ENCODE results near the gene ZNF32. TPM values are rescaled to one million over a fixed set of nuclear protein-coding genes. Genes with fewer than 3 reads are reported as not detected.
"Not testable (repeated sequence)": the region's sequence is repeated elsewhere in the genome, so short reads cannot be mapped to it uniquely, and the experiment has no call there.

ZNF32 gene
- total RNA-seq, 1 experiment from 2014 or later: 16.7 TPM

DNA sequence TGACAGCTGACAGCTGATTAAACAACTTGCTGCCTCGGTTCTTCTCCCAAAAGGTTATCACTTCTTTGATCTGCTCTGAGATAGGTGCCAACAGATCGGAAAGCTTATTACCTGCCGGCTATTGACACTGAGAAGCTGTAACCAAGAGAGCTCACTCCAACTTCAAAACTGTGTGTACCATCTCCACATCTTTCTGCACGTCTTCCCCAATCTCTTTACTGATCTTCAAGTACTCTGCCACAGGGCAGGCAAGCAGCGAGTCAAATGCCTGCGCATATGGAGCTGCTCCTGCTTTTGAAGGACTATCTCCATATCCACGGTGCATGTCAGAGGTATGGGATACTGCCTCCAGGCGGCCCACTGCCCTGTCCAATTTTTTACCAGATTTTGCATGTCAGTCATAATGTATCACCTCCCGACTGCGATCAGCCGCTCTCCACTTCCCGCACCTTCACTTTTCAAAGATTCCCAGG lies 42.8 kb downstream of the ZNF32 start:
- no TSS peak for BruUV-seq (replicated peaks)
- peak overlapping the region; percentile 88 for H2AFZ ChIP-seq (ENCODE audit: low read length)
- ChIA-PET POLR2A (ENCODE audit: unreplicated experiment) (no interaction called here), CTCF (no interaction called here)
- ATAC-seq (peak; percentile 63), DNase-seq (no peak)
- peak overlapping the region; percentile 85; the same call in 1 of the 2 replicates for H3K9ac ChIP-seq (ENCODE audit: low read length)
- H3K36me3 ChIP-seq (ENCODE audit: low read depth, low read length): peaks cover 8% of the 10 kb centered on the region; the same call in 1 of the 2 replicates
- H3K4me2 ChIP-seq (ENCODE audit: low read length): peak overlapping the region; percentile 92
- no peaks in the 10 kb centered on the region for H3K79me2 ChIP-seq (ENCODE audit: low read length)
- H4K20me1 ChIP-seq (ENCODE audit: low read length): no peaks in the 10 kb centered on the region
- TF ChIP-seq CTCF (conservative IDR thresholded peaks at IDR 0.05; ENCODE audit: low read depth, low read length): peak; percentile 35
- TF ChIP-seq EZH2phosphoT487 (IDR thresholded peaks at IDR 0.05; ENCODE audit: borderline replicate concordance, low read length): no peak
- TF ChIP-seq EZH2 (IDR thresholded peaks at IDR 0.05; ENCODE audit: low read length, unreplicated experiment): no peak
- H3K9me3 ChIP-seq (ENCODE audit: low read length): 0 out of 2 replicates have a peak, but pooled peaks cover 2% of the 10 kb centered on the region
- peaks cover 9% of the 10 kb centered on the region for H3K4me1 ChIP-seq (ENCODE audit: insufficient read depth, low read length)
- intact Hi-C loops (cut with micrococcal nuclease): loop anchor here (1.0 kb wide), 1 partner anchor 32 kb away; the partner anchor contains the start of gene ZNF239
- H3K27ac ChIP-seq (ENCODE audit: low read length): no peak overlapping the region
- no peaks in the 10 kb centered on the region for H3K9me2 ChIP-seq (replicated peaks; ENCODE audit: low read length)
- no peaks in the 10 kb centered on the region for H3K27me3 ChIP-seq (ENCODE audit: low read length)
- H3K4me3 ChIP-seq (ENCODE audit: low read length): peak overlapping the region; percentile 77
- H3F3A ChIP-seq (ENCODE audit: low read length, unreplicated experiment): no peaks in the 10 kb centered on the region

- H3K4me1 ChIP-seq (ENCODE audit: insufficient read depth, low read length); BruUV-seq (replicated peaks); CTCF ChIA-PET; H3K27ac ChIP-seq (ENCODE audit: low read length); H3F3A ChIP-seq (ENCODE audit: low read length, unreplicated experiment); DNase-seq; H2AFZ ChIP-seq (ENCODE audit: low read length); H3K27me3 ChIP-seq (ENCODE audit: low read length); H3K36me3 ChIP-seq (ENCODE audit: low read depth, low read length); H3K4me3 ChIP-seq (ENCODE audit: low read length); POLR2A ChIA-PET (ENCODE audit: unreplicated experiment); H3K9ac ChIP-seq (ENCODE audit: low read length); H4K20me1 ChIP-seq (ENCODE audit: low read length); H3K4me2 ChIP-seq (ENCODE audit: low read length); ATAC-seq; H3K9me2 ChIP-seq (replicated peaks; ENCODE audit: low read length); H3K9me3 ChIP-seq (ENCODE audit: low read length); H3K79me2 ChIP-seq (ENCODE audit: low read length); intact Hi-C loops (cut with micrococcal nuclease): not testable (repeated sequence)
Observed at GRCh38 chr10:43601576-43601975, 47.1 kb downstream of the ZNF32 start.

GRCh38 chr10:43599333-43599732 lies 49.3 kb downstream of the ZNF32 start:
- CTCF ChIA-PET: no interaction called here
- no peak for TF ChIP-seq CTCF (conservative IDR thresholded peaks at IDR 0.05; ENCODE audit: low read depth, low read length)
- TF ChIP-seq EZH2phosphoT487 (IDR thresholded peaks at IDR 0.05; ENCODE audit: borderline replicate concordance, low read length): no peak
- no peak for TF ChIP-seq EZH2 (IDR thresholded peaks at IDR 0.05; ENCODE audit: low read length, unreplicated experiment)
- Histone ChIP-seq H3F3A (ENCODE audit: low read length, unreplicated experiment) (no peaks in the 10 kb centered on the region), H3K9me3 (ENCODE audit: low read length) (0 out of 2 replicates have a peak, but pooled peaks cover 4% of the 10 kb centered on the region), H2AFZ (ENCODE audit: low read length) (no peak overlapping the region), H3K4me3 (ENCODE audit: low read length) (no peak overlapping the region), H3K27ac (ENCODE audit: low read length) (no peak overlapping the region), H3K27me3 (ENCODE audit: low read length) (no peaks in the 10 kb centered on the region), H4K20me1 (ENCODE audit: low read length) (no peaks in the 10 kb centered on the region), H3K4me1 (ENCODE audit: insufficient read depth, low read length) (no peaks in the 10 kb centered on the region), H3K9me2 (replicated peaks; ENCODE audit: low read length) (no peaks in the 10 kb centered on the region), H3K9ac (ENCODE audit: low read length) (no peak overlapping the region), H3K4me2 (ENCODE audit: low read length) (no peak overlapping the region), H3K36me3 (ENCODE audit: low read depth, low read length) (no peaks in the 10 kb centered on the region), H3K79me2 (ENCODE audit: low read length) (no peaks in the 10 kb centered on the region)
- DNase-seq (no peak), ATAC-seq (no peak)
- intact Hi-C loops (cut with micrococcal nuclease): no loop called here
- POLR2A ChIA-PET (ENCODE audit: unreplicated experiment): no interaction called here
- no TSS peak for BruUV-seq (replicated peaks)
